H1 (cell line): ENCODE measurements around the gene COL26A1. TPM values are rescaled to one million over a fixed set of nuclear protein-coding genes. Genes with fewer than 3 reads are reported as not detected.

Experiments
- CTCF ChIA-PET: fragments of 300-600 bp; sonication (Branson Sonifier 250); formaldehyde crosslinking; loops from one replicate; lab custom pipeline; 2021; ENCODE audit not compliant: partially characterized antibody; lab: Charles Lee
- POLR2A ChIA-PET: fragments of 300-600 bp; sonication (Branson Sonifier 250); formaldehyde crosslinking; loops from one replicate; lab custom pipeline; 2021; ENCODE audit warnings: inconsistent platforms; ENCODE audit not compliant: partially characterized antibody; lab: Charles Lee
- DNase-seq, 2 experiments: peaks; one replicate each; pipeline versions ENCODE4 v3.0.0 to v3.0.0-alpha.2; 2010 to 2022; ENCODE audit warnings: low spot score in 2 of 2, low read depth in 1 of 2, mixed read lengths in 1 of 2
- FAIRE-seq: peaks from 2 replicates; lab custom pipeline; 2011; peaks lifted over from hg19 to GRCh38; lab: Jason Lieb, UNC
- H2AFZ ChIP-seq: 2 replicates; pipeline ENCODE4 v1.8.1; 2012; ENCODE audit warnings: low read length, inconsistent platforms
- H2AK5ac ChIP-seq: 2 replicates; pipeline ENCODE4 v1.6.1; 2013; ENCODE audit warnings: low read depth, low read length
- H2BK120ac ChIP-seq: replicated peaks from 2 replicates; pipeline ENCODE3; 2013; ENCODE audit warnings: low read depth, low read length, inconsistent platforms
- H2BK12ac ChIP-seq: 2 replicates; pipeline ENCODE4 v1.6.1; 2013; ENCODE audit warnings: low read depth, low read length
- H2BK15ac ChIP-seq: 2 replicates; pipeline ENCODE4 v1.6.1; 2013; ENCODE audit warnings: low read length
- H2BK20ac ChIP-seq: 2 replicates; pipeline ENCODE4 v1.6.1; 2013; ENCODE audit warnings: low read length
- H2BK5ac ChIP-seq: 2 replicates; pipeline ENCODE4 v1.6.1; 2013; ENCODE audit warnings: low read depth, low read length
- H3K14ac ChIP-seq: 2 replicates; pipeline ENCODE4 v1.6.1; 2013; ENCODE audit warnings: inconsistent platforms; ENCODE audit not compliant: insufficient read length
- H3K18ac ChIP-seq: 2 replicates; pipeline ENCODE4 v1.6.1; 2013; ENCODE audit warnings: low read length; ENCODE audit errors: extremely low read depth
- H3K23ac ChIP-seq: 2 replicates; pipeline ENCODE4 v1.6.1; 2013; ENCODE audit warnings: inconsistent platforms; ENCODE audit not compliant: insufficient read length
- H3K23me2 ChIP-seq: 2 replicates; pipeline ENCODE4 v1.6.1; 2013; ENCODE audit warnings: low read depth, low read length
- H3K27ac ChIP-seq: 2 replicates; pipeline ENCODE4 v1.6.1; 2011; ENCODE audit warnings: low read depth, low read length, inconsistent platforms
- H3K27me3 ChIP-seq, 4 experiments: replicated peaks in 1 of 4; 1 replicate in 1 of 4; 2 replicates in 3 of 4; pipeline versions ENCODE4 v1.6.1 to v1.8.1; 2011 to 2013; ENCODE audit warnings: low read length in 3 of 4, mild to moderate bottlenecking in 3 of 4, inconsistent platforms in 2 of 4, mixed read lengths in 2 of 4, moderate library complexity in 1 of 4; ENCODE audit not compliant: control insufficient read depth in 3 of 4, insufficient read depth in 3 of 4; ENCODE audit errors: extremely low read depth in 1 of 4
- H3K36me3 ChIP-seq, 4 experiments: 2 replicates each; pipeline versions ENCODE4 v1.6.1 to v1.8.1; 2011 to 2013; ENCODE audit warnings: mild to moderate bottlenecking in 4 of 4, low read length in 3 of 4, moderate library complexity in 2 of 4, control low read depth in 1 of 4, inconsistent platforms in 1 of 4; ENCODE audit not compliant: insufficient read depth in 4 of 4, control insufficient read depth in 2 of 4
- H3K4ac ChIP-seq: replicated peaks from 2 replicates; pipeline ENCODE3; 2013; ENCODE audit warnings: low read length, low read depth, mixed read lengths, inconsistent platforms; ENCODE audit not compliant: insufficient read length
- H3K4me1 ChIP-seq, 4 experiments: replicated peaks in 1 of 4; 1 replicate in 1 of 4; 2 replicates in 3 of 4; pipeline versions ENCODE4 v1.6.1 to v1.8.1; 2011 to 2013; ENCODE audit warnings: low read length in 3 of 4, inconsistent platforms in 2 of 4, mixed read lengths in 1 of 4; ENCODE audit not compliant: insufficient read depth in 4 of 4, control insufficient read depth in 3 of 4
- H3K4me2 ChIP-seq, 2 experiments: 2 replicates each; pipeline versions ENCODE4 v1.6.1 to v1.8.1; 2011 to 2013; ENCODE audit warnings: low read depth in 2 of 2, low read length in 2 of 2, control low read depth in 1 of 2, inconsistent platforms in 1 of 2, mild to moderate bottlenecking in 1 of 2; ENCODE audit not compliant: insufficient read depth in 1 of 2
- H3K4me3 ChIP-seq, 4 experiments: fragments of 200-600, 300-600 bp in 1 of 4; sonication (generic), shearing (Covaris generic), sonication (Bioruptor Twin) in 1 of 4; 2 replicates each; pipeline versions ENCODE4 v1.5.1 to v1.8.1; 2011 to 2016; ENCODE audit warnings: low read length in 4 of 4, low read depth in 3 of 4, control low read depth in 2 of 4, inconsistent platforms in 2 of 4, mild to moderate bottlenecking in 2 of 4, mixed read lengths in 1 of 4, moderate library complexity in 1 of 4; ENCODE audit not compliant: insufficient read depth in 2 of 4; ENCODE audit errors: extremely low read depth in 1 of 4
- H3K56ac ChIP-seq: replicated peaks from 2 replicates; pipeline ENCODE3; 2013; ENCODE audit warnings: low read depth, mild to moderate bottlenecking, mixed read lengths, low read length, inconsistent platforms; ENCODE audit not compliant: insufficient read length
- H3K79me1 ChIP-seq: 2 replicates; pipeline ENCODE4 v1.6.1; 2013; ENCODE audit warnings: low read depth, low read length, control low read depth
- H3K79me2 ChIP-seq, 2 experiments: 2 replicates each; pipeline versions ENCODE4 v1.6.1 to v1.8.1; 2012 to 2013; ENCODE audit warnings: low read length in 2 of 2, mild to moderate bottlenecking in 2 of 2, inconsistent platforms in 1 of 2; ENCODE audit not compliant: insufficient read depth in 2 of 2, control insufficient read depth in 1 of 2
- H3K9ac ChIP-seq, 4 experiments: replicated peaks in 1 of 4; 1 replicate in 1 of 4; 2 replicates in 3 of 4; pipeline versions ENCODE4 v1.6.1 to v1.8.1; 2011 to 2013; ENCODE audit warnings: low read depth in 3 of 4, low read length in 3 of 4, control low read depth in 2 of 4, mild to moderate bottlenecking in 2 of 4, moderate library complexity in 2 of 4, inconsistent platforms in 1 of 4; ENCODE audit errors: extremely low read depth in 1 of 4
- H3K9me3 ChIP-seq, 2 experiments: 2 replicates each; pipeline versions ENCODE4 v1.6.1 to v1.8.1; 2012 to 2013; ENCODE audit warnings: mild to moderate bottlenecking in 2 of 2, moderate library complexity in 2 of 2, control low read depth in 1 of 2, inconsistent platforms in 1 of 2, low read depth in 1 of 2, low read length in 1 of 2, mixed read lengths in 1 of 2; ENCODE audit not compliant: insufficient read depth in 2 of 2
- H4K20me1 ChIP-seq, 2 experiments: replicated peaks in 1 of 2; 2 replicates each; pipeline versions ENCODE3 to v1.8.1; 2011 to 2013; ENCODE audit warnings: inconsistent platforms in 2 of 2, low read length in 2 of 2, mild to moderate bottlenecking in 1 of 2; ENCODE audit not compliant: insufficient read depth in 2 of 2, control insufficient read depth in 1 of 2
- H4K5ac ChIP-seq: 2 replicates; pipeline ENCODE4 v1.6.1; 2013; ENCODE audit warnings: low read length, low read depth, mixed read lengths, inconsistent platforms; ENCODE audit not compliant: insufficient read length
- H4K8ac ChIP-seq: 2 replicates; pipeline ENCODE4 v1.8.0; 2013; ENCODE audit warnings: mild to moderate bottlenecking, moderate library complexity, low read length, inconsistent platforms; ENCODE audit not compliant: insufficient read depth; ENCODE audit errors: extremely low read depth
- H4K91ac ChIP-seq: replicated peaks from 2 replicates; pipeline ENCODE3; 2013; ENCODE audit warnings: low read length, mixed read lengths, inconsistent platforms; ENCODE audit not compliant: insufficient read length
- CHD1 ChIP-seq: IDR thresholded peaks from 2 replicates; pipeline ENCODE4 v1.6.1; 2012; ENCODE audit warnings: low read depth, low read length, improper control_type of control experiment
- CHD2 ChIP-seq: IDR thresholded peaks from 2 replicates; pipeline ENCODE4 v1.6.1; 2012; ENCODE audit warnings: low read length, improper control_type of control experiment
- CREB1 ChIP-seq: IDR thresholded peaks from 2 replicates; pipeline ENCODE4 v1.6.1; 2012; ENCODE audit warnings: inconsistent platforms
- CTCF ChIP-seq, 3 experiments: IDR thresholded peaks; 1 replicate in 2 of 3; 2 replicates in 1 of 3; pipeline versions ENCODE4 v1.5.1 to v1.6.1; 2011; ENCODE audit warnings: low read length in 3 of 3, mild to moderate bottlenecking in 3 of 3, inconsistent platforms in 2 of 3, low read depth in 1 of 3, moderate library complexity in 1 of 3; ENCODE audit not compliant: insufficient read depth in 1 of 3; ENCODE audit errors: control extremely low read depth in 1 of 3
- MAFK ChIP-seq: IDR thresholded peaks from 2 replicates; pipeline ENCODE4 v1.6.1; 2012; ENCODE audit warnings: low read depth, mild to moderate bottlenecking, improper control_type of control experiment, low read length
- SIX5 ChIP-seq: IDR thresholded peaks from 2 replicates; pipeline ENCODE4 v1.6.1; 2011; ENCODE audit warnings: mild to moderate bottlenecking, low read depth, low read length
- WGBS, 2 experiments: shearing (Covaris generic) in 1 of 2; methylation state at CpG; one replicate each; pipeline versions ENCODE4 v1.1.6 to v1.1.7; 2013 to 2015; ENCODE audit warnings: low lambda C conversion rate in 2 of 2, mixed read lengths in 2 of 2, inconsistent platforms in 1 of 2, low coverage in 1 of 2, missing lambda C conversion rate in 1 of 2; ENCODE audit not compliant: insufficient replicate concordance in 2 of 2, insufficient coverage in 1 of 2, insufficient read length in 1 of 2; ENCODE audit errors: extremely low coverage in 1 of 2, missing lambda C conversion rate in 1 of 2; 5-methylcytosine and 5-hydroxymethylcytosine counted together
- polyA plus RNA-seq, 7 experiments: library from polyadenylated mRNA; depleted of rRNA in 3 of 7; stranded (reverse) in 5 of 7; unstranded in 2 of 7; fragments of >200 nt in 5 of 7; fragments of 200-250 nt in 2 of 7; gene quantifications; 1 replicate in 5 of 7; 2 replicates in 1 of 7; 4 replicates in 1 of 7; pipeline versions ENCODE4 v1.2.1 to v1.2.3, GENCODE V29; 2011 to 2013; ENCODE audit warnings: missing spikeins in 2 of 7, mixed read lengths in 2 of 7
- total RNA-seq: library from RNA; stranded (reverse); fragmentation: NEBNext Ultra II Directional; extraction: Animal tissue kit (Norgen Biotek cat#: 25700); gene quantifications from 2 replicates; pipeline ENCODE4 v1.2.1, GENCODE V29; 2021

The COL26A1 gene
- total and polyA plus RNA-seq, 2 of the 8 experiments (the other 6 are each of a cell fraction or from before 2014, with no cell fraction given) = 51.1 to 68.8 TPM

- Histone ChIP-seq H2AFZ (no peak overlapping the region), H3K23me2 (no peaks in the 10 kb centered on the region; the same call in 1 of the 2 replicates), H2BK5ac (no peak overlapping the region), H4K91ac (no peak overlapping the region), H2AK5ac (no peak overlapping the region), H2BK20ac (no peak overlapping the region), H3K4me2 (no peak overlapping the region), H3K4ac (no peak overlapping the region), H3K9ac (no peak overlapping the region), H3K23ac (no peak overlapping the region), H4K5ac (no peak overlapping the region), H3K9me3 (no peaks in the 10 kb centered on the region), H3K4me3 (no peak overlapping the region), H3K79me2 (no peaks in the 10 kb centered on the region), H3K4me1 (peaks cover 0 to 6% (median 6%) of the 10 kb centered on the region in 4 experiments; a peak in 5 of 7 replicates), H2BK12ac (no peak overlapping the region), H2BK15ac (no peak overlapping the region), H3K56ac (no peak overlapping the region), H4K20me1 (no peaks in the 10 kb centered on the region), H3K36me3 (no peaks in the 10 kb centered on the region), H2BK120ac (no peak overlapping the region), H3K14ac (no peak overlapping the region), H3K79me1 (no peaks in the 10 kb centered on the region), H4K8ac (no peak overlapping the region), H3K27ac (no peak overlapping the region), H3K18ac (0 out of 2 replicates have a peak overlapping the region, but pooled peaks have one; percentile 42), H3K27me3 (no peaks in the 10 kb centered on the region)
- FAIRE-seq = no peak
- 93% methylated on average over 17 of the region's 18 CpGs; no CpG with 5 or more reads in 1 of the 2 experiments for WGBS, 2 experiments
- no peak for TF ChIP-seq MAFK
- TF ChIP-seq CHD1 = no peak
- no peak for TF ChIP-seq CHD2
- no peak for TF ChIP-seq CTCF (IDR thresholded peaks at IDR 0.05; ENCODE audit: control extremely low read depth in 1 of 3, insufficient read depth in 1 of 3, low read depth in 1 of 3, low read length in 3 of 3)
- TF ChIP-seq CREB1 = no peak
- TF ChIP-seq SIX5 = no peak
- DNase-seq = no peak
- ChIA-PET POLR2A (interaction anchor here (0.9 to 1.6 kb wide), 2 partner anchors 17 to 36 kb away, joined by 4 read pairs; no protein-coding TSS in a partner anchor), CTCF (interaction anchor here (1.0 to 4.3 kb wide), 10 partner anchors 11 to 673 kb away, joined by 3 to 26 read pairs (median 4); no protein-coding TSS in a partner anchor)
These were observed 235.8 kb downstream of the COL26A1 start for GRCh38 chr7:101598422-101598985.
